Tibial nerve (tissue), 4 donors: ENCODE data around the gene SLC35F3. TPM values are rescaled to one million over a fixed set of nuclear protein-coding genes. Genes with fewer than 3 reads are reported as not detected.
A peak's percentile ranks its signal among the peaks of the same experiment; 100 is the strongest.

Experiments used
- DNase-seq, 2 donors: peaks; one replicate each; pipeline ENCODE4 v3.0.0-alpha.2; 2019; ENCODE audit warnings: low spot score in 2 of 2
- H3K27ac ChIP-seq, 4 donors: fragments of 200-600 bp; sonication (generic) in 3 of 4; one replicate each; pipeline ENCODE4 v1.5.1; 2017 to 2019; ENCODE audit warnings: mild to moderate bottlenecking in 1 of 4
- H3K27me3 ChIP-seq, 2 donors: fragments of 200-600 bp; sonication (generic) in 1 of 2; one replicate each; pipeline versions ENCODE4 v1.5.1 to v1.6.0; 2017 to 2019
- H3K36me3 ChIP-seq, 3 donors: fragments of 200-600 bp; sonication (generic); one replicate each; pipeline ENCODE4 v1.5.1; 2018 to 2019
- H3K4me1 ChIP-seq, 4 donors: fragments of 200-600 bp; sonication (generic) in 3 of 4; one replicate each; pipeline ENCODE4 v1.5.1; 2017 to 2019
- H3K4me3 ChIP-seq, 4 donors: fragments of 200-600 bp; sonication (generic) in 3 of 4; one replicate each; pipeline ENCODE4 v1.5.1; 2017 to 2019; ENCODE audit warnings: mild to moderate bottlenecking in 1 of 4, moderate library complexity in 1 of 4
- H3K9me3 ChIP-seq, 4 donors: fragments of 200-600 bp; sonication (generic) in 3 of 4; one replicate each; pipeline ENCODE4 v1.5.1; 2017 to 2019
- CTCF ChIP-seq, 5 experiments: fragments of 200-600 bp in 3 of 5; fragments of 450-650 bp in 2 of 5; sonication (generic) in 3 of 5; IDR thresholded peaks; one replicate each; pipeline ENCODE4 v1.5.1; 2016 to 2019; ENCODE audit warnings: antibody characterized with exemption in 5 of 5, mild to moderate bottlenecking in 3 of 5, moderate library complexity in 2 of 5
- EP300 ChIP-seq, 2 donors: sonication (generic); formaldehyde crosslinking; IDR thresholded peaks; one replicate each; pipeline ENCODE4 v1.6.1; 2017; ENCODE audit warnings: antibody characterized with exemption in 2 of 2, mild to moderate bottlenecking in 1 of 2
- POLR2A ChIP-seq, 2 donors: fragments of 450-650 bp; IDR thresholded peaks; one replicate each; pipeline ENCODE4 v1.6.1; 2017; ENCODE audit warnings: antibody characterized with exemption in 2 of 2, mild to moderate bottlenecking in 2 of 2, moderate library complexity in 2 of 2
- WGBS, 2 donors: methylation state at CpG; one replicate each; pipeline ENCODE4 v1.1.5; 2018; 5-methylcytosine and 5-hydroxymethylcytosine counted together
- total RNA-seq, 4 donors: library from RNA; depleted of rRNA; stranded (reverse); fragments of >200 nt; gene quantifications; one replicate each; pipeline ENCODE4 v1.1.0, GENCODE V29; 2016

SLC35F3 gene
- total RNA-seq, 4 donors from 2014 or later: 0.90 TPM; not detected in 3

DNA sequence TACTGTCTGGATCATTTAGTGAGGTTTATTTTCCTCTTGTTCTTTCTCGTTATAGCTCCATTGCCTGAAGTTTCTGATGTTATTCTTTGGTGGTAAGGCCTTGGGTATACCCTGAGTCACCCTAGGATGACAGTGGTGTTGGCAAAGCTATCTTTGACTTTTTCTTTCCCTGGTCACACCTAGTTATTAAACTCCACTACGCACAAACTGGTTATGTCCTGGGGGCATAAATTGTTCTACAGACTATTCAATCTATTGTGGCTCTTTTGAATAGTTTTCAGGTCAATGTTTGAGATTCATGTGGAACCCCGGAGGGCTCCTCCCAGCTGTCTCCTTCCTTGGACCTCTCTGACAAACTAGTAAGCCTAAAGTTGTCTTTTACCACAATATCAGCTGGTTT lies 157.7 kb downstream of the SLC35F3 start:
- DNase-seq: no peak
- Histone ChIP-seq H3K36me3 (no peaks in the 10 kb centered on the region), H3K4me1 (no peaks in the 10 kb centered on the region), H3K27ac (no peak overlapping the region), H3K4me3 (no peak overlapping the region), H3K27me3 (no peaks in the 10 kb centered on the region), H3K9me3 (peaks cover 0 to 16% (median 4%) of the 10 kb centered on the region in 4 donors)
- 86 to 88% methylated on average over 3 of the region's 3 CpGs for WGBS, 2 donors
- no peak for TF ChIP-seq EP300 (IDR thresholded peaks at IDR 0.05)
- TF ChIP-seq CTCF (IDR thresholded peaks at IDR 0.05): no peak
- TF ChIP-seq POLR2A (IDR thresholded peaks at IDR 0.05): no peak

DNA sequence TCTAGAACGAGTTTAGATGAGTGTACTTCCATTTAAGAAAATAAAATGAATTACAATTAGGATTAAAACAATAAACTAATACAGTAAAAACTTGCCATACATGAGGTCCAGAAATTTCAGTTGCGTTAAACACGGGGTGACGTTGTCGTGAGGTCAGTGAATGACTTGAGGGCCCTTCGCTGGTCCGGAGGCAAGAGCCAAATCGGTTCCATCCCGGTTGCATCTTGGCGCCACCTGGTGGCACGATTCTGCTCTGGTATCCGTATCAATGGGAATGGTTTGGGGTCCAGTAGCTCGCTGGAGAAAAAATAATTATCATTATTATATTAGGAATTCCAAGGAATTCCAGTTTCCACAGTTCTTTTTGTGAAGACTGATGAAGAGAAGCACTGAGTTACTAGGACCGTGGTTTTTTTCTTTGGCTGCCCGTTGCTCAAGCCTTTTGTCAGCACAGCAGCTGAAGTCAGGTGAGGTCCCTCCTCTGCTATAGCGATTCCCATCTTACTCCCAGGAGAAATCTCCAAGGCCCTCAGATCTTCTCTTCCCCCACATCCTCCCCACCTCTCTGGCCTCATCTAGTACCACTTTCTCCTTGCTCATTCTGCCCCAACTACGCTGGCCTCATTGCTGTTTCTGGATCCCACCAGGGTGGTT lies 161.4 kb downstream of the SLC35F3 start:
- peaks cover 0 to 13% (median 4%) of the 10 kb centered on the region in 4 donors for H3K9me3 ChIP-seq
- H3K27ac ChIP-seq: no peak overlapping the region
- WGBS, 2 donors: 22 to 24% methylated on average over 17 of the region's 17 CpGs
- H3K36me3 ChIP-seq: no peaks in the 10 kb centered on the region
- DNase-seq: peak; percentile 47 to 79
- H3K4me3 ChIP-seq: no peak overlapping the region
- peak; percentile 37 to 60 (median 45) for TF ChIP-seq CTCF (IDR thresholded peaks at IDR 0.05)
- TF ChIP-seq POLR2A (IDR thresholded peaks at IDR 0.05): no peak
- no peak for TF ChIP-seq EP300 (IDR thresholded peaks at IDR 0.05)
- no peaks in the 10 kb centered on the region for H3K27me3 ChIP-seq
- H3K4me1 ChIP-seq: no peaks in the 10 kb centered on the region

DNA sequence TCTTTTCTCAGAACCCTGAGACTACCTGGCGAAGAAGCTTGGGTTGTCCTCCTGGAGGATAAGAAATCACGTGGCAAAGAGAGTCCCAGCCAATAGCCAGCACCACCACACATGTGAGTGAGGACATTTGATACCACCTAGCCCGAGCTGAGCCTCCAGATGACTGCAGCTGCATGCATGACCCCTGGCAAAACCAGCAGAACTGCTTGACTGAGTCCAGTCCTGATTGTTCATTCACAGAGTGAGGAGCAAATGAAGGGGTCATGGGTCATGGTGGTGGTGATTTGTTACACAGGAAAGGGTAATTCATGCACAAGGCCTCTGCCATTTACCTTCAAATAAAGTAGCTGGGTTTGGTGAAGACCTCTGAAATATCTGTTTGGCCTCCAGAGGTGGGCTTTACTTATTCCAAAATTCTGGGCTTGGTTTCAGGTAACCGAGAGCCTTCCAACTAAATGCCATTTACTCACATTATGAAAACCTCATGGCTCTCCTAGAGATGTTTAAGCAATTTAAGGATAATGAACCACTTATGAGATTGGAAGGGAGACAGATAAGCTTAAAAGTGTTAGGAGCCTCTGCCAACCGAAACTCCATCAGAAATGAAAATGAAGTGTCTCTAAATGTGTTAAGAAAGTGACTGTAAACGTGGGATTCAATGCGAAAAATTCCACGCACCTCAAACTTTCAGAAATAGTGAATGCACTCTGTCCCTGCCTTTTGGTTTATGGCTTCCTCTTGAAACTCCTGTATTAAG lies 163.3 kb downstream of the SLC35F3 start:
- H3K27ac ChIP-seq: no peak overlapping the region
- no peaks in the 10 kb centered on the region for H3K9me3 ChIP-seq
- TF ChIP-seq EP300 (IDR thresholded peaks at IDR 0.05): no peak
- no peak for TF ChIP-seq POLR2A (IDR thresholded peaks at IDR 0.05)
- no peak for TF ChIP-seq CTCF (IDR thresholded peaks at IDR 0.05)
- H3K4me1 ChIP-seq: no peaks in the 10 kb centered on the region
- H3K27me3 ChIP-seq: no peaks in the 10 kb centered on the region
- DNase-seq: no peak
- H3K36me3 ChIP-seq: no peaks in the 10 kb centered on the region
- 77 to 79% methylated on average over 8 of the region's 8 CpGs for WGBS, 2 donors
- H3K4me3 ChIP-seq: no peak overlapping the region

DNA sequence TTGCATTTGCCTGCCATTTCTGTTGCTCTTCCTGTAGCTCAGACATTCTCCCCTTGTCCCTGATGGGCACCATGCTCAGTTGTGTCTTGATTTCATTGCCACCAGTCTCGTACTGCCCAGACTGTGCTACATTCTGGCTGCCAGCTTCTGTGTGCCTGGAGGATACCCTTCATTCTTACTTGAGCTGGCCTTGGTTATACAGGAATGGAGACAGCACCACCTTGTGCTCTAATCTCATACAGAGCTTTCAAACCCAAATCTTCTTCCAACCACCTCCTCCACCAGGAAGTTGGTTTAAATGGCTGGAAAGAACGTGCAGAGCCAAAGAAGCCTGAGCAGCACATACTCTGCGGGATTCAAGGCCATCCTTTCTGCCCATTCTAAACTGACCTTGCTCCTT lies 165.3 kb downstream of the SLC35F3 start:
- Histone ChIP-seq H3K27ac (no peak overlapping the region), H3K4me1 (no peaks in the 10 kb centered on the region), H3K9me3 (no peaks in the 10 kb centered on the region), H3K4me3 (no peak overlapping the region), H3K27me3 (no peaks in the 10 kb centered on the region), H3K36me3 (no peaks in the 10 kb centered on the region)
- 70 to 71% methylated on average over 3 of the region's 3 CpGs for WGBS, 2 donors
- TF ChIP-seq CTCF (IDR thresholded peaks at IDR 0.05): no peak
- no peak for TF ChIP-seq EP300 (IDR thresholded peaks at IDR 0.05)
- no peak for TF ChIP-seq POLR2A (IDR thresholded peaks at IDR 0.05)
- DNase-seq: no peak

DNA sequence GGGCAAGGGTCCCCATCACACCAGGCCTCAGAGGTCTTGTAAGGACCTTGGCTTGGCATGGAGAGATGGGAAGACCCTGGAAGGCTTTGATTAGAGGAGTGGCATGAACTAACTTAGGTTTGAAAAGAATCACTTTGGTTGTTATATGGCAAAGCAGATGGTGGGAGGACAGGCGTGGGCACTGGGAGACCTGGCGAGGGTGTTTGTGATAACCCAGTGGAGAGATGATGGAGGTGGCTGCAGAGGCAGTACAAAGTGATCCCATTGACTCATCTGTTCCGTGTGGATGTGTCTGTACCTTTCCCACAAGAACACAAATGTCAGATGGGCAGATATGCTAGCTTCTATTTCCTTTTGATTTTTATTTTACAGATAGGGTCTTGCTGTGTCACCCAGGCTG lies 168.3 kb downstream of the SLC35F3 start:
- no peaks in the 10 kb centered on the region for H3K9me3 ChIP-seq
- H3K4me1 ChIP-seq: no peaks in the 10 kb centered on the region
- TF ChIP-seq CTCF (IDR thresholded peaks at IDR 0.05): no peak
- no peak for TF ChIP-seq EP300 (IDR thresholded peaks at IDR 0.05)
- no peak for TF ChIP-seq POLR2A (IDR thresholded peaks at IDR 0.05)
- WGBS, 2 donors: 80 to 83% methylated on average over 3 of the region's 3 CpGs
- no peak for DNase-seq
- no peaks in the 10 kb centered on the region for H3K27me3 ChIP-seq
- no peak overlapping the region for H3K27ac ChIP-seq
- no peaks in the 10 kb centered on the region for H3K36me3 ChIP-seq
- no peak overlapping the region for H3K4me3 ChIP-seq
